K562 (cell line): ENCODE data around the gene PIF1. TPM values are rescaled to one million over a fixed set of nuclear protein-coding genes. Genes with fewer than 3 reads are reported as not detected.

Experiments
- BRCA1 ChIP-seq, 2 experiments: fragments of 450-650 bp in 1 of 2; sonication (generic) in 1 of 2; formaldehyde crosslinking in 1 of 2; IDR thresholded peaks; 2 replicates each; pipeline versions ENCODE4 v1.5.0 to v1.6.1; 2017 to 2020; ENCODE audit warnings: mild to moderate bottlenecking in 1 of 2, missing genetic modification reagents in 1 of 2
- BRD4 ChIP-seq: fragments of 200-600 bp; sonication (generic); IDR thresholded peaks from 2 replicates; pipeline ENCODE4 v1.6.1; 2017; ENCODE audit warnings: inconsistent platforms
- DIDO1 ChIP-seq: fragments of 450-650 bp; IDR thresholded peaks from 2 replicates; pipeline ENCODE4 v1.6.1; 2016; ENCODE audit warnings: low read depth, missing biosample characterization, missing genetic modification characterization
- ESRRB ChIP-seq: fragments of 250-450 bp; sonication (Bioruptor Pico); IDR thresholded peaks from 2 replicates; pipeline ENCODE4 v1.5.0; 2020; ENCODE audit warnings: mild to moderate bottlenecking, moderate library complexity, borderline replicate concordance
- FOXA3 ChIP-seq, 2 experiments: fragments of 450-650 bp in 1 of 2; sonication (generic) in 1 of 2; formaldehyde crosslinking; IDR thresholded peaks in 1 of 2; conservative IDR thresholded peaks in 1 of 2; 2 replicates each; pipeline versions ENCODE4 v1.4.0 to v1.8.0; 2020 to 2022; ENCODE audit warnings: mild to moderate bottlenecking in 2 of 2, missing genetic modification reagents in 1 of 2
- FOXK2 ChIP-seq, 2 experiments: fragments of 450-650 bp; IDR thresholded peaks in 1 of 2; conservative IDR thresholded peaks in 1 of 2; 2 replicates each; pipeline ENCODE4 v1.6.1; 2016; ENCODE audit warnings: low read depth in 2 of 2, mild to moderate bottlenecking in 1 of 2
- MYBL2 ChIP-seq, 2 experiments: fragments of 450-650 bp in 1 of 2; sonication (generic) in 1 of 2; formaldehyde crosslinking in 1 of 2; IDR thresholded peaks; 2 replicates each; pipeline versions ENCODE4 v1.6.1 to v1.8.1; 2017 to 2022; ENCODE audit warnings: borderline replicate concordance in 1 of 2, inconsistent platforms in 1 of 2, low read depth in 1 of 2, mild to moderate bottlenecking in 1 of 2, missing genetic modification reagents in 1 of 2, moderate library complexity in 1 of 2
- PHF21A ChIP-seq: fragments of 450-650 bp; IDR thresholded peaks from 2 replicates; pipeline ENCODE4 v1.6.1; 2017; ENCODE audit warnings: low read depth, borderline replicate concordance
- POLR2G ChIP-seq: fragments of 200-400 bp; formaldehyde crosslinking; IDR thresholded peaks from 2 replicates; pipeline ENCODE4 v1.6.1; 2017; ENCODE audit warnings: low read depth, mild to moderate bottlenecking, antibody characterized with exemption, low read length, moderate library complexity
- RBM34 ChIP-seq: fragments of 200-400 bp; formaldehyde crosslinking; IDR thresholded peaks from 2 replicates; pipeline ENCODE4 v1.6.1; 2018; ENCODE audit warnings: low read length, borderline replicate concordance; ENCODE audit not compliant: insufficient read depth
- TEAD4 ChIP-seq, 2 experiments: sonication (generic) in 1 of 2; formaldehyde crosslinking in 1 of 2; IDR thresholded peaks; 2 replicates each; pipeline versions ENCODE4 v1.6.1 to v1.8.0; 2012 to 2022; ENCODE audit warnings: borderline replicate concordance in 1 of 2, inconsistent platforms in 1 of 2, low read length in 1 of 2, mild to moderate bottlenecking in 1 of 2, missing genetic modification reagents in 1 of 2
- polyA plus RNA-seq, 8 experiments: library from polyadenylated mRNA; depleted of rRNA in 4 of 8; stranded (reverse) in 5 of 8; unstranded in 3 of 8; fragments of >200 nt; fragmentation: Nextera tagmentation in 2 of 8; fragmentation: Illumina TruSeq in 1 of 8; extraction: Ambion mirVana in 2 of 8; extraction: Trizol in 1 of 8; gene quantifications; 2 replicates each; pipeline versions ENCODE4 v1.2.1 to v1.2.3, GENCODE V29; 2011 to 2014; ENCODE audit warnings: inconsistent platforms in 1 of 8, missing spikeins in 1 of 8
- total RNA-seq, 7 experiments: library from RNA; depleted of rRNA in 6 of 7; stranded (reverse); fragments of >200 nt in 6 of 7; fragmentation: Illumina TruSeq in 2 of 7; extraction: Trizol in 2 of 7; gene quantifications; 2 replicates each; pipeline versions ENCODE4 v1.2.1 to v1.2.3, GENCODE V29; 2011 to 2021; ENCODE audit warnings: low replicate concordance in 1 of 7
- TF ChIP-seq, protein P1 (sequence below): fragments of 150-350 bp; conservative IDR thresholded peaks from 2 replicates; pipeline ENCODE4 v1.6.1; 2014; ENCODE audit warnings: low read length
- TF ChIP-seq, protein P2 (sequence below): fragments of 250-450 bp; sonication (Bioruptor Pico); IDR thresholded peaks from 2 replicates; pipeline ENCODE4 v1.4.0; 2020; ENCODE audit warnings: mild to moderate bottlenecking, moderate library complexity
- TF ChIP-seq, protein P3 (sequence below): fragments of 450-650 bp; formaldehyde crosslinking; IDR thresholded peaks from 2 replicates; pipeline ENCODE4 v1.4.0; 2022; ENCODE audit warnings: missing genetic modification characterization
- TF ChIP-seq, protein P4 (sequence below): fragments of 450-650 bp; IDR thresholded peaks from 2 replicates; pipeline ENCODE4 v1.6.1; 2016
- TF ChIP-seq, protein P5 (sequence below): fragments of 450-650 bp; formaldehyde crosslinking; IDR thresholded peaks from 2 replicates; pipeline ENCODE4 v1.4.0; 2020; ENCODE audit warnings: mild to moderate bottlenecking, mixed read lengths

PIF1 gene
- total and polyA plus RNA-seq, 9 of the 15 experiments (the other 6 are each of a cell fraction or from before 2014, with no cell fraction given) = 1.1 to 37.9 (median 11.5) TPM

DNA sequence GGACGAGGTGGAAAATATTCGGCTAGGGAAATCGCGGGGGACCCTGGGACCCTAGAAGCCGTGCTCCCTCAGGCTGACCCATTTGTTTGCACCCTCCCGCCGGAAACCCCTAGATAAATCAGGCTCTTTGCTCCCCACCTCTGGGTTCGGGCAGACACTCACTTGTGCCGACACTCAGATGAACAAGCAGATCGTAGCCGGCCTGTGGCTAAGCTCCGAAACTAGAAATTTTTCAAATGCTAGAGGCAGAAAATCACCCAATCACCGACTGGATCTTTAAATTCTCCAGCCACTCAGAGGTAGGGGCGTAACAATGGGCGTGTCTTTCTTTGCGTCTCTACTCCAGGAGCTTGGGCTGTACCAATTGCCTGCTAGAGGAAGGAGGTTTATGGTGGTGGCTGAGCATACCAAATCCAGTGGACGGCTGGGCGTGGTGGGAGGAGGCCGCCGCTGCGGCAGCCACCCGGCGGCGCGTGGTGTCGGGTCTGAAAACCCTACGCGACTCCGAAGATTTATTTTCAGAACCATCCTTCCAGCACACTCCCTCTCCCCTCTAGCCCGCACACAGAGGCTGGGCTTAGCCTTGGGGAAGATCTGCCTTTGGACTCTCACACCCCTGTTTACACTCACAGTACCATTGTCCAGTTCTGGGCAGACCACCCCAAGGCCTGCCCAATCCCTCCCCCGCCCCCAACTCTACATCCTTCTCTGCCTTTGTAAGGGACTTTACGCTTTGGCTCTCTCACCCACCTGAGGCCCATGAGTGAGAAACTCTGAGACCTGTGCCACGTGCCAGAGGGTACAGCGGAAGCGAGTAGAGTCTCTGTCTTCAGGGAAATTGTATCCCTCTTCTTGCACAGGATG, at the start of gene PIF1 (continued):
- TF ChIP-seq, protein P1, sequence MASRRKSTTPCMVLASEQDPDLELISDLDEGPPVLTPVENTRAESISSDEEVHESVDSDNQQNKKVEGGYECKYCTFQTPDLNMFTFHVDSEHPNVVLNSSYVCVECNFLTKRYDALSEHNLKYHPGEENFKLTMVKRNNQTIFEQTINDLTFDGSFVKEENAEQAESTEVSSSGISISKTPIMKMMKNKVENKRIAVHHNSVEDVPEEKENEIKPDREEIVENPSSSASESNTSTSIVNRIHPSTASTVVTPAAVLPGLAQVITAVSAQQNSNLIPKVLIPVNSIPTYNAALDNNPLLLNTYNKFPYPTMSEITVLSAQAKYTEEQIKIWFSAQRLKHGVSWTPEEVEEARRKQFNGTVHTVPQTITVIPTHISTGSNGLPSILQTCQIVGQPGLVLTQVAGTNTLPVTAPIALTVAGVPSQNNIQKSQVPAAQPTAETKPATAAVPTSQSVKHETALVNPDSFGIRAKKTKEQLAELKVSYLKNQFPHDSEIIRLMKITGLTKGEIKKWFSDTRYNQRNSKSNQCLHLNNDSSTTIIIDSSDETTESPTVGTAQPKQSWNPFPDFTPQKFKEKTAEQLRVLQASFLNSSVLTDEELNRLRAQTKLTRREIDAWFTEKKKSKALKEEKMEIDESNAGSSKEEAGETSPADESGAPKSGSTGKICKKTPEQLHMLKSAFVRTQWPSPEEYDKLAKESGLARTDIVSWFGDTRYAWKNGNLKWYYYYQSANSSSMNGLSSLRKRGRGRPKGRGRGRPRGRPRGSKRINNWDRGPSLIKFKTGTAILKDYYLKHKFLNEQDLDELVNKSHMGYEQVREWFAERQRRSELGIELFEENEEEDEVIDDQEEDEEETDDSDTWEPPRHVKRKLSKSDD = no peak
- peak; percentile 77 to 99 for TF ChIP-seq FOXK2 (conservative IDR thresholded peaks at IDR 0.05 in 1 of 2, IDR thresholded peaks at IDR 0.05 in 1 of 2; ENCODE audit: low read depth in 2 of 2)
- TF ChIP-seq, protein P2, sequence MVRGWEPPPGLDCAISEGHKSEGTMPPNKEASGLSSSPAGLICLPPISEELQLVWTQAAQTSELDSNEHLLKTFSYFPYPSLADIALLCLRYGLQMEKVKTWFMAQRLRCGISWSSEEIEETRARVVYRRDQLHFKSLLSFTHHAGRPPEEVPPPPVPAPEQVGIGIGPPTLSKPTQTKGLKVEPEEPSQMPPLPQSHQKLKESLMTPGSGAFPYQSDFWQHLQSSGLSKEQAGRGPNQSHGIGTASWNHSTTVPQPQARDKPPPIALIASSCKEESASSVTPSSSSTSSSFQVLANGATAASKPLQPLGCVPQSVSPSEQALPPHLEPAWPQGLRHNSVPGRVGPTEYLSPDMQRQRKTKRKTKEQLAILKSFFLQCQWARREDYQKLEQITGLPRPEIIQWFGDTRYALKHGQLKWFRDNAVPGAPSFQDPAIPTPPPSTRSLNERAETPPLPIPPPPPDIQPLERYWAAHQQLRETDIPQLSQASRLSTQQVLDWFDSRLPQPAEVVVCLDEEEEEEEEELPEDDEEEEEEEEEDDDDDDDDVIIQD (CRISPR knock-in tag) = no peak
- TF ChIP-seq FOXA3 (CRISPR knock-in tag; conservative IDR thresholded peaks at IDR 0.05 in 1 of 2, IDR thresholded peaks at IDR 0.05 in 1 of 2) = peak in 1 of 2 experiments; percentile 31; a peak in 1 of 4 replicates
- TF ChIP-seq RBM34 = no peak
- no peak for TF ChIP-seq BRD4
- peak; percentile 48 for TF ChIP-seq TEAD4 (IDR thresholded peaks at IDR 0.05; ENCODE audit: low read length)
- no peak for TF ChIP-seq TEAD4 (CRISPR knock-in tag; IDR thresholded peaks at IDR 0.05; ENCODE audit: borderline replicate concordance)
- TF ChIP-seq, protein P3, sequence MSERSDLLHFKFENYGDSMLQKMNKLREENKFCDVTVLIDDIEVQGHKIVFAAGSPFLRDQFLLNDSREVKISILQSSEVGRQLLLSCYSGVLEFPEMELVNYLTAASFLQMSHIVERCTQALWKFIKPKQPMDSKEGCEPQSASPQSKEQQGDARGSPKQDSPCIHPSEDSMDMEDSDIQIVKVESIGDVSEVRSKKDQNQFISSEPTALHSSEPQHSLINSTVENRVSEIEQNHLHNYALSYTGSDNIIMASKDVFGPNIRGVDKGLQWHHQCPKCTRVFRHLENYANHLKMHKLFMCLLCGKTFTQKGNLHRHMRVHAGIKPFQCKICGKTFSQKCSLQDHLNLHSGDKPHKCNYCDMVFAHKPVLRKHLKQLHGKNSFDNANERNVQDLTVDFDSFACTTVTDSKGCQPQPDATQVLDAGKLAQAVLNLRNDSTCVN (CRISPR knock-in tag) = 0 out of 2 replicates have a peak, but pooled peaks have one; percentile 67
- TF ChIP-seq POLR2G = peak; percentile 89
- no peak for TF ChIP-seq PHF21A
- TF ChIP-seq DIDO1 (tag) = no peak
- TF ChIP-seq, protein P4, sequence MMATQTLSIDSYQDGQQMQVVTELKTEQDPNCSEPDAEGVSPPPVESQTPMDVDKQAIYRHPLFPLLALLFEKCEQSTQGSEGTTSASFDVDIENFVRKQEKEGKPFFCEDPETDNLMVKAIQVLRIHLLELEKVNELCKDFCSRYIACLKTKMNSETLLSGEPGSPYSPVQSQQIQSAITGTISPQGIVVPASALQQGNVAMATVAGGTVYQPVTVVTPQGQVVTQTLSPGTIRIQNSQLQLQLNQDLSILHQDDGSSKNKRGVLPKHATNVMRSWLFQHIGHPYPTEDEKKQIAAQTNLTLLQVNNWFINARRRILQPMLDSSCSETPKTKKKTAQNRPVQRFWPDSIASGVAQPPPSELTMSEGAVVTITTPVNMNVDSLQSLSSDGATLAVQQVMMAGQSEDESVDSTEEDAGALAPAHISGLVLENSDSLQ = peak; percentile 62; the same call in 1 of the 2 replicates
- no peak for TF ChIP-seq BRCA1 (IDR thresholded peaks at IDR 0.05)
- TF ChIP-seq BRCA1 (CRISPR knock-in tag; IDR thresholded peaks at IDR 0.05) = no peak
- TF ChIP-seq, protein P5, sequence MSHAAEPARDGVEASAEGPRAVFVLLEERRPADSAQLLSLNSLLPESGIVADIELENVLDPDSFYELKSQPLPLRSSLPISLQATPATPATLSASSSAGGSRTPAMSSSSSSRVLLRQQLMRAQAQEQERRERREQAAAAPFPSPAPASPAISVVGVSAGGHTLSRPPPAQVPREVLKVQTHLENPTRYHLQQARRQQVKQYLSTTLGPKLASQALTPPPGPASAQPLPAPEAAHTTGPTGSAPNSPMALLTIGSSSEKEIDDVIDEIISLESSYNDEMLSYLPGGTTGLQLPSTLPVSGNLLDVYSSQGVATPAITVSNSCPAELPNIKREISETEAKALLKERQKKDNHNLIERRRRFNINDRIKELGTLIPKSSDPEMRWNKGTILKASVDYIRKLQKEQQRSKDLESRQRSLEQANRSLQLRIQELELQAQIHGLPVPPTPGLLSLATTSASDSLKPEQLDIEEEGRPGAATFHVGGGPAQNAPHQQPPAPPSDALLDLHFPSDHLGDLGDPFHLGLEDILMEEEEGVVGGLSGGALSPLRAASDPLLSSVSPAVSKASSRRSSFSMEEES (CRISPR knock-in tag) = no peak
- peak; percentile 96 for TF ChIP-seq MYBL2 (IDR thresholded peaks at IDR 0.05; ENCODE audit: low read depth)
- TF ChIP-seq MYBL2 (CRISPR knock-in tag; IDR thresholded peaks at IDR 0.05; ENCODE audit: borderline replicate concordance) = no peak; the same call in 1 of the 2 replicates
- TF ChIP-seq ESRRB = no peak
